HG03520 (cell line): ENCODE results near the gene NDUFA13.

ENCODE experiments used
- ATAC-seq: cut with Tn5 transposase; IDR thresholded peaks from one replicate; pipeline ENCODE4 v1.9.1; 2021; ENCODE audit warnings: mild to moderate bottlenecking, moderate library complexity; ENCODE audit not compliant: unreplicated experiment

NDUFA13 gene

GRCh38 chr19:19544954-19545591 lies 29.0 kb downstream of the NDUFA13 start:
- no peak for ATAC-seq

GRCh38 chr19:19545707-19546106 lies 29.7 kb downstream of the NDUFA13 start:
- ATAC-seq, result no peak

- ATAC-seq, result no peak
Observed at GRCh38 chr19:19546751-19547162, 30.7 kb downstream of the NDUFA13 start.

GRCh38 chr19:19547674-19548336 lies 31.8 kb downstream of the NDUFA13 start:
- ATAC-seq, result no peak

GRCh38 chr19:19548915-19549759 lies 33.1 kb downstream of the NDUFA13 start:
- ATAC-seq, result no peak

- ATAC-seq, result no peak
Observed at GRCh38 chr19:19549804-19550464, 33.9 kb downstream of the NDUFA13 start.

GRCh38 chr19:19550485-19550929 lies 34.5 kb downstream of the NDUFA13 start:
- ATAC-seq, result no peak

- ATAC-seq, result no peak
Observed at GRCh38 chr19:19550972-19551852, 35.2 kb downstream of the NDUFA13 start.

GRCh38 chr19:19551853-19552192 lies 35.8 kb downstream of the NDUFA13 start:
- ATAC-seq, result no peak

GRCh38 chr19:19552798-19553197 lies 36.8 kb downstream of the NDUFA13 start:
- no peak for ATAC-seq

- no peak for ATAC-seq
Observed at GRCh38 chr19:19553670-19554069, 37.6 kb downstream of the NDUFA13 start.

- ATAC-seq, result no peak
Observed at GRCh38 chr19:19554074-19555023, 38.3 kb downstream of the NDUFA13 start.

GRCh38 chr19:19558055-19558454 lies 42.0 kb downstream of the NDUFA13 start:
- no peak for ATAC-seq

GRCh38 chr19:19558636-19559035 lies 42.6 kb downstream of the NDUFA13 start:
- no peak for ATAC-seq

GRCh38 chr19:19559931-19560330 lies 43.9 kb downstream of the NDUFA13 start:
- ATAC-seq, result no peak

- no peak for ATAC-seq
Observed at GRCh38 chr19:19561946-19562664, 46.1 kb downstream of the NDUFA13 start.

GRCh38 chr19:19562665-19563347 lies 46.8 kb downstream of the NDUFA13 start:
- ATAC-seq, result no peak

- no peak for ATAC-seq
Observed at GRCh38 chr19:19563348-19563848, 47.4 kb downstream of the NDUFA13 start.
